ENCODE data around the gene REX1BD. TPM values are rescaled to one million over a fixed set of nuclear protein-coding genes. Genes with fewer than 3 reads are reported as not detected.

The REX1BD gene
- total and polyA plus RNA-seq, 2 of the 4 experiments (the other 2 are of a cell fraction) = 14.2 to 44.6 TPM

DNA sequence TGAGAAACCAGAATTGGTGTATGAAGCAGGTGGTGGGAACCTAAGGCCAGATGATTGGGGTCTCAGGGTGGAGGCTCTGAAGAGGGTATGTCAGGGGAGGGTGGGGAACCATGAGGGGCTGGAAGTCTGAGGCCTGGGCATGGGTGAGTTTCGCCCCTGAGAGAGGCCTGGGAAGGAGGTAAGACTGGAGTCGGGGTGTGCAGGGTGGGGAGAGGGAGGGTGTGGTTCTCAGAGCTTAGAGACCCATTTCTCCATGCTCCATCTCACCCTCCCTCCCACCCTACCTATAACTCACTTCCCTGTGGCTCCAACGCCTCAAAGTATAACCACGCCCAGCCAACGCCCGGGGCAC, 47.2 kb downstream of the REX1BD start:
- Histone ChIP-seq H3K79me1 (ENCODE audit: low read depth in 1 of 2, low read length in 2 of 2) (peaks cover 12 to 30% of the 10 kb centered on the region in 2 experiments), H3K14ac (replicated peaks; ENCODE audit: low read depth, low read length) (no peak overlapping the region), H4K8ac (ENCODE audit: low read depth in 2 of 2, low read length in 2 of 2) (no peak overlapping the region), H2AK9ac (replicated peaks; ENCODE audit: low read depth, low read length, poor library complexity) (no peak overlapping the region), H3K4me3 (ENCODE audit: insufficient read depth, low read depth, low read length) (no peak overlapping the region), H2AK5ac (ENCODE audit: low read depth, low read length) (no peak overlapping the region), H2AFZ (replicated peaks; ENCODE audit: low read length, poor library complexity) (no peak overlapping the region), H3K4me2 (ENCODE audit: low read depth, low read length) (no peak overlapping the region), H3K9me1 (ENCODE audit: insufficient read depth, low read length) (peaks cover 12% of the 10 kb centered on the region), H3K27me3 (ENCODE audit: control insufficient read depth, insufficient read depth, low read length) (no peaks in the 10 kb centered on the region), H3K23ac (ENCODE audit: low read depth, low read length) (no peak overlapping the region), H2BK15ac (ENCODE audit: low read depth, low read length) (no peak overlapping the region), H3K56ac (ENCODE audit: extremely low read depth, insufficient read depth, low read length) (no peak overlapping the region), H3K27ac (ENCODE audit: insufficient read depth, low read length) (no peak overlapping the region), H3K4me1 (ENCODE audit: control insufficient read depth, insufficient read depth, low read length) (peaks cover 7% of the 10 kb centered on the region), H2BK5ac (ENCODE audit: low read depth, low read length, poor library complexity, severe bottlenecking) (no peak overlapping the region), H3K4ac (ENCODE audit: low read depth, low read length) (no peak overlapping the region), H2BK20ac (ENCODE audit: low read depth, low read length) (no peak overlapping the region), H3K9me3 (ENCODE audit: control insufficient read depth, insufficient read depth, low read length) (no peaks in the 10 kb centered on the region), H4K5ac (ENCODE audit: low read depth, low read length) (no peak overlapping the region), H3K18ac (ENCODE audit: low read depth, low read length) (no peak overlapping the region), H3K36me3 (ENCODE audit: control insufficient read depth, insufficient read depth, low read length) (no peaks in the 10 kb centered on the region), H3K9ac (ENCODE audit: low read depth, low read length) (no peak overlapping the region), H4K91ac (ENCODE audit: insufficient read depth, low read depth, low read length) (no peak overlapping the region), H2BK120ac (ENCODE audit: low read depth, low read length) (no peak overlapping the region), H4K20me1 (ENCODE audit: insufficient read depth, low read length) (peaks cover 1% of the 10 kb centered on the region)
- POLR2A ChIA-PET (ENCODE audit: unreplicated experiment) = no interaction called here
- no peak for ATAC-seq (ENCODE audit: low read depth)
- intact Hi-C loops (cut with micrococcal nuclease) (no loop called here), dilution Hi-C loops (cut with HindIII; ENCODE audit: low sequenced_read_pairs, unreplicated experiment) (no loop called here), in situ Hi-C loops (cut with MboI; ENCODE audit: low sequenced_read_pairs) (no loop called here)
- no peak for DNase-seq
- WGBS, 2 experiments (ENCODE audit: extremely low coverage in 2 of 2, insufficient read length in 1 of 2) = no CpG with 5 or more reads among the region's 6 CpGs
- CTCF ChIA-PET = interaction anchor here (1.2 kb wide), 1 partner anchor 29 kb away, joined by 3 read pairs; the partner anchor contains the start of gene CRLF1
- TF ChIP-seq, protein P1, sequence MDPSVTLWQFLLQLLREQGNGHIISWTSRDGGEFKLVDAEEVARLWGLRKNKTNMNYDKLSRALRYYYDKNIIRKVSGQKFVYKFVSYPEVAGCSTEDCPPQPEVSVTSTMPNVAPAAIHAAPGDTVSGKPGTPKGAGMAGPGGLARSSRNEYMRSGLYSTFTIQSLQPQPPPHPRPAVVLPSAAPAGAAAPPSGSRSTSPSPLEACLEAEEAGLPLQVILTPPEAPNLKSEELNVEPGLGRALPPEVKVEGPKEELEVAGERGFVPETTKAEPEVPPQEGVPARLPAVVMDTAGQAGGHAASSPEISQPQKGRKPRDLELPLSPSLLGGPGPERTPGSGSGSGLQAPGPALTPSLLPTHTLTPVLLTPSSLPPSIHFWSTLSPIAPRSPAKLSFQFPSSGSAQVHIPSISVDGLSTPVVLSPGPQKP (IDR thresholded peaks at IDR 0.05; ENCODE audit: borderline replicate concordance, low read depth, low read length) = no peak
- TF ChIP-seq RFX5 (IDR thresholded peaks at IDR 0.05; ENCODE audit: low read depth, low read length) (no peak), CHD1 (IDR thresholded peaks at IDR 0.05; ENCODE audit: low read depth, low read length) (no peak), POLR2A (IDR thresholded peaks at IDR 0.05; ENCODE audit: low read depth, low read length) (no peak), RAD21 (IDR thresholded peaks at IDR 0.05; ENCODE audit: low read length) (no peak), MAZ (IDR thresholded peaks at IDR 0.05; ENCODE audit: borderline replicate concordance, low read depth, low read length) (no peak)
- BruUV-seq (replicated peaks) = no TSS peak

Data from IMR-90 (cell line).